Osteoblast (primary cell): ENCODE measurements around the gene GRK4. TPM values are rescaled to one million over a fixed set of nuclear protein-coding genes. Genes with fewer than 3 reads are reported as not detected.

Experiments used
- DNase-seq: peaks from one replicate; pipeline ENCODE4 v3.0.0; 2011; ENCODE audit warnings: low spot score, mixed read lengths; ENCODE audit not compliant: insufficient read length; ENCODE audit errors: missing footprints
- H2AFZ ChIP-seq: 2 replicates; pipeline ENCODE4 v1.6.0; 2011; ENCODE audit warnings: mild to moderate bottlenecking, low read length
- H3K27ac ChIP-seq: 2 replicates; pipeline ENCODE4 v1.5.1; 2011; ENCODE audit warnings: mild to moderate bottlenecking, low read depth, low read length, moderate library complexity
- H3K27me3 ChIP-seq: 2 replicates; pipeline ENCODE4 v1.6.0; 2012; ENCODE audit warnings: mild to moderate bottlenecking, control low read depth, inconsistent platforms, low read length, moderate library complexity; ENCODE audit not compliant: insufficient read depth
- H3K36me3 ChIP-seq: 2 replicates; pipeline ENCODE4 v1.5.1; 2011; ENCODE audit warnings: mild to moderate bottlenecking, low read length, control low read depth, moderate library complexity; ENCODE audit not compliant: insufficient read depth
- H3K4me1 ChIP-seq: 2 replicates; pipeline ENCODE4 v1.5.1; 2011; ENCODE audit warnings: mild to moderate bottlenecking, low read length, control low read depth, moderate library complexity; ENCODE audit not compliant: insufficient read depth
- H3K4me2 ChIP-seq: 2 replicates; pipeline ENCODE4 v1.6.0; 2011; ENCODE audit warnings: mild to moderate bottlenecking, low read length; ENCODE audit not compliant: insufficient read depth
- H3K4me3 ChIP-seq: fragments of 200-600 bp; sonication (generic); 3 replicates; pipeline ENCODE4 v1.5.1; 2012; ENCODE audit warnings: mild to moderate bottlenecking, low read length, inconsistent platforms; ENCODE audit not compliant: insufficient read depth
- H3K79me2 ChIP-seq: 2 replicates; pipeline ENCODE4 v1.6.0; 2012; ENCODE audit warnings: mild to moderate bottlenecking, low read length, control low read depth, inconsistent platforms; ENCODE audit not compliant: insufficient read depth
- H3K9me3 ChIP-seq: 2 replicates; pipeline ENCODE4 v1.5.1; 2011; ENCODE audit warnings: low read depth, low read length, control low read depth
- H4K20me1 ChIP-seq: 2 replicates; pipeline ENCODE4 v1.6.0; 2012; ENCODE audit warnings: mild to moderate bottlenecking, low read length, control low read depth; ENCODE audit not compliant: insufficient read depth
- CTCF ChIP-seq: IDR thresholded peaks from 2 replicates; pipeline ENCODE4 v1.5.1; 2011; ENCODE audit warnings: mild to moderate bottlenecking, low read depth, low read length, moderate library complexity; ENCODE audit errors: extremely low read depth
- total RNA-seq: library from RNA; depleted of rRNA; stranded (reverse); fragments of >200 nt; gene quantifications from 2 replicates; pipeline ENCODE4 v1.2.3, GENCODE V29; 2012

Gene GRK4
- total RNA-seq, 1 donor = 7.6 TPM

- peaks cover 29% of the 10 kb centered on the region for H3K79me2 ChIP-seq
- peaks cover 24% of the 10 kb centered on the region for H4K20me1 ChIP-seq
- H3K9me3 ChIP-seq = no peaks in the 10 kb centered on the region
- H3K27ac ChIP-seq = no peak overlapping the region
- peak; percentile 87 for DNase-seq
- no peak overlapping the region for H2AFZ ChIP-seq
- H3K4me3 ChIP-seq = no peak overlapping the region
- no peaks in the 10 kb centered on the region for H3K27me3 ChIP-seq
- peaks cover 11% of the 10 kb centered on the region for H3K4me1 ChIP-seq
- no peak for TF ChIP-seq CTCF
- H3K36me3 ChIP-seq = peaks cover 57% of the 10 kb centered on the region
- H3K4me2 ChIP-seq = no peak overlapping the region
Measured at GRCh38 chr4:2930758-2931511, 32.4 kb upstream of the GRK4 start.

- no peak overlapping the region for H3K4me3 ChIP-seq
- H3K27me3 ChIP-seq = no peaks in the 10 kb centered on the region
- H3K4me2 ChIP-seq = no peak overlapping the region
- DNase-seq = peak; percentile 86
- H3K79me2 ChIP-seq = peaks cover 28% of the 10 kb centered on the region
- H3K27ac ChIP-seq = no peak overlapping the region
- no peaks in the 10 kb centered on the region for H3K9me3 ChIP-seq
- peaks cover 19% of the 10 kb centered on the region for H3K4me1 ChIP-seq
- peaks cover 50% of the 10 kb centered on the region for H3K36me3 ChIP-seq
- no peak overlapping the region for H2AFZ ChIP-seq
- peaks cover 25% of the 10 kb centered on the region for H4K20me1 ChIP-seq
- TF ChIP-seq CTCF = no peak
Measured at GRCh38 chr4:2931512-2932301, 31.7 kb upstream of the GRK4 start.

GRCh38 chr4:2932321-2932950 lies 30.9 kb upstream of the GRK4 start:
- Histone ChIP-seq H3K4me3 (peak overlapping the region; percentile 75), H2AFZ (no peak overlapping the region), H3K36me3 (peaks cover 46% of the 10 kb centered on the region), H3K27me3 (no peaks in the 10 kb centered on the region), H3K4me1 (peaks cover 26% of the 10 kb centered on the region), H3K27ac (peak overlapping the region; percentile 3), H3K4me2 (peak overlapping the region; percentile 82), H3K9me3 (no peaks in the 10 kb centered on the region), H3K79me2 (peaks cover 25% of the 10 kb centered on the region), H4K20me1 (peaks cover 26% of the 10 kb centered on the region)
- no peak for DNase-seq
- no peak for TF ChIP-seq CTCF
